HG03066 (cell line): ENCODE data around the gene RNF141.

ENCODE experiments used
- ATAC-seq: cut with Tn5 transposase; IDR thresholded peaks from one replicate; pipeline ENCODE4 v1.9.1; 2021; ENCODE audit warnings: low read depth; ENCODE audit not compliant: unreplicated experiment

RNF141 gene

GRCh38 chr11:10499874-10500601, 40.9 kb downstream of the RNF141 start:
- no peak for ATAC-seq

GRCh38 chr11:10499452-10499851, 41.5 kb downstream of the RNF141 start:
- no peak for ATAC-seq

GRCh38 chr11:10498426-10499250, 42.3 kb downstream of the RNF141 start:
- no peak for ATAC-seq

GRCh38 chr11:10498022-10498400, 43.0 kb downstream of the RNF141 start:
- ATAC-seq = no peak

- ATAC-seq = no peak
Measured at GRCh38 chr11:10497371-10498021, 43.5 kb downstream of the RNF141 start.

GRCh38 chr11:10496296-10496936, 44.6 kb downstream of the RNF141 start:
- ATAC-seq = no peak

- ATAC-seq = no peak
Measured at GRCh38 chr11:10495464-10495786, 45.6 kb downstream of the RNF141 start.

GRCh38 chr11:10494636-10495463, 46.1 kb downstream of the RNF141 start:
- no peak for ATAC-seq

GRCh38 chr11:10493041-10493663, 47.8 kb downstream of the RNF141 start:
- ATAC-seq = no peak

GRCh38 chr11:10492084-10492483, 48.9 kb downstream of the RNF141 start:
- no peak for ATAC-seq

GRCh38 chr11:10490398-10491241, 50.4 kb downstream of the RNF141 start:
- ATAC-seq = no peak

- no peak for ATAC-seq
Measured at GRCh38 chr11:10490032-10490397, 51.0 kb downstream of the RNF141 start.

GRCh38 chr11:10488934-10489691, 51.9 kb downstream of the RNF141 start:
- peak; percentile 36 for ATAC-seq

- ATAC-seq = peak; percentile 2
Measured at GRCh38 chr11:10488121-10488933, 52.7 kb downstream of the RNF141 start.

- no peak for ATAC-seq
Measured at GRCh38 chr11:10487002-10487647, 53.9 kb downstream of the RNF141 start.

- no peak for ATAC-seq
Measured at GRCh38 chr11:10486161-10486840, 54.7 kb downstream of the RNF141 start.
